Hepatic stellate cell (primary cell): ENCODE data around the gene DGCR6L.
"Not testable (repeated sequence)": the region's sequence is repeated elsewhere in the genome, so short reads cannot be mapped to it uniquely, and the experiment has no call there.

ENCODE experiments used
- DNase-seq: peaks from one replicate; pipeline ENCODE4 v3.0.0; 2011; ENCODE audit warnings: low spot score

The DGCR6L gene

GRCh38 chr22:20308806-20309650 lies 10.8 kb downstream of the DGCR6L start:
- not testable (repeated sequence) for DNase-seq

GRCh38 chr22:20307448-20308447 lies 12.1 kb downstream of the DGCR6L start:
- DNase-seq, result not testable (repeated sequence)

- DNase-seq, result not testable (repeated sequence)
Observed at GRCh38 chr22:20306646-20307447, 13.0 kb downstream of the DGCR6L start.

GRCh38 chr22:20305894-20306645 lies 13.8 kb downstream of the DGCR6L start:
- DNase-seq, result no peak

- not testable (repeated sequence) for DNase-seq
Observed at GRCh38 chr22:20305230-20305893, 14.5 kb downstream of the DGCR6L start.

GRCh38 chr22:20304646-20305045 lies 15.2 kb downstream of the DGCR6L start:
- DNase-seq, result no peak

GRCh38 chr22:20303229-20303534 lies 16.7 kb downstream of the DGCR6L start:
- not testable (repeated sequence) for DNase-seq

GRCh38 chr22:20302438-20303228 lies 17.2 kb downstream of the DGCR6L start:
- no peak for DNase-seq

- no peak for DNase-seq
Observed at GRCh38 chr22:20299746-20300136, 20.1 kb downstream of the DGCR6L start.

- DNase-seq, result peak; percentile 67
Observed at GRCh38 chr22:20298803-20299745, 20.8 kb downstream of the DGCR6L start.

- no peak for DNase-seq
Observed at GRCh38 chr22:20298110-20298802, 21.6 kb downstream of the DGCR6L start.

- DNase-seq, result no peak
Observed at GRCh38 chr22:20297414-20298109, 22.3 kb downstream of the DGCR6L start.

GRCh38 chr22:20296598-20296997 lies 23.3 kb downstream of the DGCR6L start:
- DNase-seq, result no peak

GRCh38 chr22:20295262-20296064 lies 24.4 kb downstream of the DGCR6L start:
- DNase-seq, result no peak

- DNase-seq, result no peak
Observed at GRCh38 chr22:20292673-20293232, 27.1 kb downstream of the DGCR6L start.

- DNase-seq, result no peak
Observed at GRCh38 chr22:20292108-20292507, 27.8 kb downstream of the DGCR6L start.
